ENCODE results near the gene GABRB2.
"Not testable (repeated sequence)": the region's sequence is repeated elsewhere in the genome, so short reads cannot be mapped to it uniquely, and the experiment has no call there.

GABRB2 gene

DNA sequence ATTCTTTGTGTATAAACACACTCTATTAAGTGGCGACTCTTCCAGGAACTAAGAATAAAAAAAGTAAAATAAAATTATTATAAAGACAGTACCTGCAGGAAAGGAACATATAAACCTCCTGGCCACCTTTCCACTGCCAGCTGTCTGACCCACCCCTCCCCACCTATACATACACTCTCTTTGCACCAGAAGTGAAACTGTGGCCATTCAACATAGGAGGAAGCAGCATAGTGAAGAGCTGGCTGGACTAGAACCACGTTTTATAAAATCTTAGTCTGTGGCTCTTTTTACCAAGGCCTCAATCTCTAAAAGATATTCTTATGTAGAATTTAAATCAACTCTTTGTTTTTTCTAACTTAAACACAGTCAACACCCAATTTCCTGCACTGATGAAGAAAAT is 289.6 kb downstream of the GABRB2 start:
- no CpG with 5 or more reads among the region's 2 CpGs for WGBS (ENCODE audit: extremely low coverage, insufficient coverage, low lambda C conversion rate)
- peak overlapping the region; percentile 92 for H3K18ac ChIP-seq (ENCODE audit: low read length)
- no peak overlapping the region for H3K4me2 ChIP-seq (ENCODE audit: low read length)
- H3K9ac ChIP-seq (ENCODE audit: low read length), result no peak overlapping the region
- H3K27ac ChIP-seq (ENCODE audit: low read depth, low read length), result no peak overlapping the region
- DNase-seq, result no peak
- H2BK120ac ChIP-seq (ENCODE audit: low read depth, low read length), result no peak overlapping the region
- H4K5ac ChIP-seq (ENCODE audit: low read length), result no peak overlapping the region
- peaks cover 5% of the 10 kb centered on the region for H3K4me1 ChIP-seq (ENCODE audit: control insufficient read depth, low read depth, low read length)
- no peaks in the 10 kb centered on the region for H3K36me3 ChIP-seq (ENCODE audit: control insufficient read depth, insufficient read depth, low read length)
- no peak overlapping the region for H2AK5ac ChIP-seq (ENCODE audit: low read length)
- no peaks in the 10 kb centered on the region for H3K79me2 ChIP-seq (ENCODE audit: control insufficient read depth, insufficient read depth, low read length)
- no peak overlapping the region for H3K4me3 ChIP-seq (ENCODE audit: low read length)
- no peaks in the 10 kb centered on the region for H3K27me3 ChIP-seq (ENCODE audit: insufficient read depth, low read length, poor library complexity)
- no peak overlapping the region for H3K56ac ChIP-seq (ENCODE audit: low read length)
- no peaks in the 10 kb centered on the region for H3K79me1 ChIP-seq (ENCODE audit: low read length)
- no peak overlapping the region for H2BK5ac ChIP-seq (ENCODE audit: low read length)
- H3K23ac ChIP-seq (ENCODE audit: low read length), result no peak overlapping the region
- peak overlapping the region; percentile 78 for H2BK15ac ChIP-seq (replicated peaks; ENCODE audit: low read depth)
- H4K8ac ChIP-seq (ENCODE audit: low read depth, low read length), result no peak overlapping the region
- peak overlapping the region; percentile 94 for H3K4ac ChIP-seq (ENCODE audit: low read depth, low read length)

DNA sequence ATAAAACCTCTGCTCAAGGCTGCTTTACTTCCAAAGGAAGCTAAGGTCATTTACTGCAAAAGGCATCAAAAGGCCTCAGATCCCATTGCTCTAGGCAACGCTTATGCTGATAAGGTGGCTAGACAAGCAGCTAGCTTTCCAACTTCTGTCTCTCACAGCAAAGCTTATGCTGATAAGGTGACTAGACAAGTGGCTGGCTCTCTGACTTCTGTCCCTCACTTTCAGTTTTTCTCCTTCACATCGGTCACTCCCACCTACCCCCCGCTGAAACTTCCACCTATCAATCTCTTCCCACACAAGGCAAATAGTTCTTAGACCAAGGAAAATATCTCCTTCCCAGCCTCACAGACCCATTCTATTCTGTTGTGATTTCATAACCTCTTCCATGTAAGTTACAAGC is 293.6 kb downstream of the GABRB2 start:
- H2BK5ac ChIP-seq (ENCODE audit: low read length); H2BK15ac ChIP-seq (replicated peaks; ENCODE audit: low read depth); H3K79me1 ChIP-seq (ENCODE audit: low read length); H4K8ac ChIP-seq (ENCODE audit: low read depth, low read length); H3K79me2 ChIP-seq (ENCODE audit: control insufficient read depth, insufficient read depth, low read length); H3K27me3 ChIP-seq (ENCODE audit: insufficient read depth, low read length, poor library complexity); H2BK120ac ChIP-seq (ENCODE audit: low read depth, low read length); H3K9ac ChIP-seq (ENCODE audit: low read length); H2AK5ac ChIP-seq (ENCODE audit: low read length); H3K4me1 ChIP-seq (ENCODE audit: control insufficient read depth, low read depth, low read length); H3K4me3 ChIP-seq (ENCODE audit: low read length); H3K4me2 ChIP-seq (ENCODE audit: low read length); H3K36me3 ChIP-seq (ENCODE audit: control insufficient read depth, insufficient read depth, low read length); H3K23ac ChIP-seq (ENCODE audit: low read length); H3K4ac ChIP-seq (ENCODE audit: low read depth, low read length); H4K5ac ChIP-seq (ENCODE audit: low read length): not testable (repeated sequence)
- DNase-seq, result peak; percentile 91
- no CpG with 5 or more reads among the region's 3 CpGs for WGBS (ENCODE audit: extremely low coverage, insufficient coverage, low lambda C conversion rate)
- Histone ChIP-seq H3K18ac (ENCODE audit: low read length) (peak overlapping the region; percentile 94), H3K56ac (ENCODE audit: low read length) (peak overlapping the region; percentile 29), H3K27ac (ENCODE audit: low read depth, low read length) (peak overlapping the region; percentile 79)

DNA sequence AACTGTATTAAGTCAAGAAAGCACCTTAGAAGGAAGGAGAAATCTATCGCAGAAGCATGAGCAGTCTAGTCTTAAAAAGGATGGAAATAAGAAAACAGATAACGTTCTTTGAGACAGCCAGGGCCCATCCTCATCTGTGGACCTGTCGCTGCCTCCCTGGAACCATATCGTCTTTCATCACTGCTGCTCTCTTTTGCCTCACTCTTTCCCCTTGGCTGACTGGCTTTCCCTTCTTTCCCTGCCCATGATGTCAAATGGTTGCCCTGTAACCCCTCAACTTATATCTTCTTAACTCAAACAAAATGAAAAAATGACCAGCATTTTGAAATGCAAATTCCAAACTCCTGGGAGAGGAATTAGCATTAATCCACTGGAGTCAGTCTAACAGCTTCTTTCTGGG is 299.8 kb downstream of the GABRB2 start:
- H3K27me3 ChIP-seq (ENCODE audit: insufficient read depth, low read length, poor library complexity), result no peaks in the 10 kb centered on the region
- peak overlapping the region; percentile 98 for H2BK15ac ChIP-seq (replicated peaks; ENCODE audit: low read depth)
- H3K23ac ChIP-seq (ENCODE audit: low read length), result no peak overlapping the region
- H3K4me3 ChIP-seq (ENCODE audit: low read length), result no peak overlapping the region
- H3K27ac ChIP-seq (ENCODE audit: low read depth, low read length), result no peak overlapping the region
- H3K79me1 ChIP-seq (ENCODE audit: low read length), result no peaks in the 10 kb centered on the region
- peak overlapping the region; percentile 62 for H3K56ac ChIP-seq (ENCODE audit: low read length)
- no peak overlapping the region for H4K8ac ChIP-seq (ENCODE audit: low read depth, low read length)
- peak overlapping the region; percentile 32 for H2BK5ac ChIP-seq (ENCODE audit: low read length)
- H2BK120ac ChIP-seq (ENCODE audit: low read depth, low read length), result peak overlapping the region; percentile 10
- H3K36me3 ChIP-seq (ENCODE audit: control insufficient read depth, insufficient read depth, low read length), result no peaks in the 10 kb centered on the region
- H3K4me1 ChIP-seq (ENCODE audit: control insufficient read depth, low read depth, low read length), result peaks cover 5% of the 10 kb centered on the region
- peak overlapping the region; percentile 94 for H3K18ac ChIP-seq (ENCODE audit: low read length)
- H3K9ac ChIP-seq (ENCODE audit: low read length), result no peak overlapping the region
- H2AK5ac ChIP-seq (ENCODE audit: low read length), result peak overlapping the region; percentile 25
- no peaks in the 10 kb centered on the region for H3K79me2 ChIP-seq (ENCODE audit: control insufficient read depth, insufficient read depth, low read length)
- no CpG with 5 or more reads among the region's 4 CpGs for WGBS (ENCODE audit: extremely low coverage, insufficient coverage, low lambda C conversion rate)
- H3K4me2 ChIP-seq (ENCODE audit: low read length), result no peak overlapping the region
- no peak for DNase-seq
- H3K4ac ChIP-seq (ENCODE audit: low read depth, low read length), result no peak overlapping the region
- no peak overlapping the region for H4K5ac ChIP-seq (ENCODE audit: low read length)

DNA sequence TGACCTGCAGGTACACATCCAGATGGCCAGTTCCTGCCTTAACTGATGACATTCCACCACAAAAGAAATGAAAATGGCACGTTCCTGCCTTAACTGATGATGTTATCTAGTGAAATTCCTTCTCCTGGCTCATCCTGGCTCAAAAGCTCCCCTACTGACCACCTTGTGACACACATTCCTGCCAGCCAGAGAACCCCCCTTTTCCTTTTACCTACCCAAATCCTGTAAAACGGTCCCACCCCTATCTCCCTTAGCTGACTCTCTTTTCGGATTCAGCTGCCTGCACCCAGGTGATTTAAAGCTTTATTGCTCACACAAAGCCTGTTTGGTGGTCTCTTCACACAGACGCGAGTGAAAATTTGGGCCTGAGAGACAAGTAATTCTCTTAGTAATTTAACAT is 300.7 kb downstream of the GABRB2 start:
- H2BK120ac ChIP-seq (ENCODE audit: low read depth, low read length); H3K4ac ChIP-seq (ENCODE audit: low read depth, low read length); H3K9ac ChIP-seq (ENCODE audit: low read length); H4K5ac ChIP-seq (ENCODE audit: low read length); H3K4me1 ChIP-seq (ENCODE audit: control insufficient read depth, low read depth, low read length); H3K4me2 ChIP-seq (ENCODE audit: low read length); H3K79me2 ChIP-seq (ENCODE audit: control insufficient read depth, insufficient read depth, low read length); H3K27ac ChIP-seq (ENCODE audit: low read depth, low read length); H3K36me3 ChIP-seq (ENCODE audit: control insufficient read depth, insufficient read depth, low read length); H3K27me3 ChIP-seq (ENCODE audit: insufficient read depth, low read length, poor library complexity); H3K23ac ChIP-seq (ENCODE audit: low read length); H3K79me1 ChIP-seq (ENCODE audit: low read length); H2BK5ac ChIP-seq (ENCODE audit: low read length); H2AK5ac ChIP-seq (ENCODE audit: low read length); H3K4me3 ChIP-seq (ENCODE audit: low read length); H4K8ac ChIP-seq (ENCODE audit: low read depth, low read length): not testable (repeated sequence)
- Histone ChIP-seq H3K18ac (ENCODE audit: low read length) (peak overlapping the region; percentile 60), H2BK15ac (replicated peaks; ENCODE audit: low read depth) (peak overlapping the region; percentile 98), H3K56ac (ENCODE audit: low read length) (peak overlapping the region; percentile 37)
- DNase-seq, result peak; percentile 82
- no CpG with 5 or more reads among the region's 5 CpGs for WGBS (ENCODE audit: extremely low coverage, insufficient coverage, low lambda C conversion rate)
